ENCODE results near the gene MKI67.
A peak's percentile ranks its signal among the peaks of the same experiment; 100 is the strongest.
"Not testable (repeated sequence)": the region's sequence is repeated elsewhere in the genome, so short reads cannot be mapped to it uniquely, and the experiment has no call there.

Gene MKI67

GRCh38 chr10:128109707-128110106 lies 16.5 kb downstream of the MKI67 start:
- DNase-seq (ENCODE audit: low spot score): no peak

- no peak for DNase-seq (ENCODE audit: low spot score)
These were observed 20.8 kb downstream of the MKI67 start for GRCh38 chr10:128105383-128105782.

GRCh38 chr10:128103229-128103714 lies 23.0 kb downstream of the MKI67 start:
- no peak for DNase-seq (ENCODE audit: low spot score)

- DNase-seq (ENCODE audit: low spot score): no peak
These were observed 23.6 kb downstream of the MKI67 start for GRCh38 chr10:128102480-128103228.

DNA sequence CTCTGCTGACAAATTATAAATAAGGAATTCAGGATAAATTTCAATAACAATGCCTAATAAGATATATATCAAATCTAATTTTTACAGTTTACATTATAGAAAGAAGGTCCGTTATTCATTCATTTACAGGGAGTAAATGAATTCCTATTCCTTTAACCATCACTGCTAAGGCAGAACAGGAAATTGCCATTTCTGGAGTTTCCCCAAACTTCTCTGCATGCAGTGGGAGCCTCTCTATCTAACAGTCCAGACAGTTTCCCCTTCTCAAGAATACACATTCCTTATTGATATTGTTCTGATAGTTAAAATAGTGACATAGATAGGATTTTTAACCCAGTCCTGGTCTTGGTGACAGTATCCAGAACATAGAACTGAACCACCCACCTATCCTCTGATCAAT lies 24.3 kb downstream of the MKI67 start:
- no peak for DNase-seq (ENCODE audit: low spot score)

DNA sequence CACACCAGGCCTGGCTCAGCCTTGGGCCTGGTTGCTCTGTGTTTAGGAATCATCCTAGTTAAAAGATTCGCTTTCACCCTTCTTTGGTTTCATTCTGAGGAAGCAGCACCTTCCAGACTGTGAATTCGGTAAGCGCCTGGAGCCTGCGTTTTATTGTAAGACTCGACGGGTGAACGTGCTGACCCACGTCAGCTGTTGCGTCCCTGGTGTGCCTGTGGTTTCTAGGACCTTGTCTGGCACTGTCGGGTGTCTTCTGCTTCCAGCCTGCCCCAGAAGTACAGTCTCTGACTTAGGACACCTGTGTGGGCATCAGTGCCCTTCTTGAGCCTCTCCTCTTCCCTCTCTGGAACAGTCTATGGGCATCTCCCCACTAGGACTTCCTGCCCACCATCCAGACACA lies 26.3 kb downstream of the MKI67 start:
- no peak for DNase-seq (ENCODE audit: low spot score)

GRCh38 chr10:128098631-128099030 lies 27.6 kb downstream of the MKI67 start:
- no peak for DNase-seq (ENCODE audit: low spot score)

GRCh38 chr10:128097783-128098182 lies 28.4 kb downstream of the MKI67 start:
- no peak for DNase-seq (ENCODE audit: low spot score)

DNA sequence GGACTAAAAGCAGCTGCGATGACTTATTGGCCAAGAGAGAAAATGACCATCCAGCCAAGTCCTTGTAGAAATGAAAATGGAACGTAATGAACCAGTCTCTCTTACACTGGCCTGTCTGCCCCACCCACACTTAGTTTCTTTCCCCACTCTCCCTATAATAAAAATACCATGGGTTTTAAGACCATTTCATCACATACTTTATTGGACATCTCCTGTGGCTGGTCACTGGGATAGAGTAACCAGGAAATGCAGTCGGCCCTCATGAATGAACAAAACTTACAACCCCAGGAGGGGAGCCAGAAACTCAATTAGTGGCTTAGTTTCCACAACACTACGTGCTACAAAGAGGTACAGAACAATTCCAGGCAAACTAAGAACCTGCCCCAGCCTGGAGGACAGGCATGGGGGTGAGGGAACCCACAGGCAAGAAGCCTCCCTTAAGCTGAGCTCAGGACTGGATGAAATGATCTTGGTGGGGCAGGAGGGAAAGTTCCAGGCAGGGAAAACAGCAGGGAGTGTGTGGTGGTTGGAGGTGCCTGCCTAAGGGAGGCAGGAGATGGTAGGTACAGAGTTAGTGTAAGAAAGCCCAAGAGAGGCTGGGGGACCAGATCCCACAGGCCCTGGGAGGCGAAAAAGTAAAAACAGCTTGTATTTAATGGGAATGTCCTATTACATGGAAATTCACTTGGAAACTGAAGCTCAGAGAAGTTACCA lies 29.6 kb downstream of the MKI67 start:
- no peak for DNase-seq (ENCODE audit: low spot score)

DNA sequence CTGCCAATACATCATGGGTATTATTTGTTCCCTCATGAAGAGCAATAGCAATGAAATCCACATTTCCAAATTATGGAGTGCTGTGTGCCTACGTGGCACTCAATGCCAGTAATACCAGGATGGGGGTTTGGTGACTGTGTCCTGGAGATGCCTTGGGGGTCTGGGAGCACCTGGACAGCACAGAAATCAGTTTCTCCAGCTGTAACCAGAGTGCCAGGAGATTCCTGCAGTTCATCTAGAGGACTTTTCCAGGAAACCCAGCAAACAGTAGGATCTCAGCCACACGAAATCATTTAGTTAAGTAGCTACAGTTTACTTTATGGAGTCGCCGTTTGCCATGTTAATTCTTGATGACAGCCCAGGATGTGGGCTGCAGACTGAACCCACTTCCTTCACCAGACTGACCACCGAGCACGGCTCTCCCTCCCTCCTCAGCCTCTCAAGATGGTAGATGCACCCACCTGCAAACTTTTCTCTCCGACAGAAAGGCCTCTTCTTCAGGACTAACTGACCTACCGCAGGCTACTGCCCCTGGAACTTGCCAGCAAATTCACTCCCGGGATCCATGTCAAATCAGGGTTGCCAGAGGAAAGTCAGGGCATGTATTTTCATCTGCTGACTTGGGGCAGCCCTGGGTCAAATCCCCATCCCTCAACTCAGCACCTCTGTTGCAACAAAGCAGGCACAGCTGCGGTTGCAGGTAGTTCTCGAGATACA lies 30.3 kb downstream of the MKI67 start:
- no peak for DNase-seq (ENCODE audit: low spot score)

GRCh38 chr10:128095027-128095752 lies 31.0 kb downstream of the MKI67 start:
- DNase-seq (ENCODE audit: low spot score): no peak

DNA sequence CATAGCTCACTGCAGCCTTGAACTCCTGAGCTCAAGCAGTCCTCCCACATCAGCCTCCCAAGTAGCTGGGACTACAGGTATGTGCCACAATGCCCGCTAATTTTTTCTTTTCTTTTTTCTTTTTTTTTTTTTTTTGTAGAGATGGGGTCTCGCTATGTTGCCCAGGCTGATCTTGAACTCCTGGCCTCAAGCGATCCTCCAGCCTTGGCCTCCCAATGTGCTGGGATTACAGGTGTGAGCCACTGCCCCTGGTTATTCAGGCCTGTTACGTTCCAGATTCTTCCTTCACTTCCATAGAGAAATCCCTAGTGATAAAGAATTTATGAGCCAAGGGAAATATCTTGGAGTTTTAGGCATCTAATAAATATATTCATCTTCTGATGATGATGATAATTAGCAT lies 31.6 kb downstream of the MKI67 start:
- DNase-seq (ENCODE audit: low spot score): not testable (repeated sequence)

DNA sequence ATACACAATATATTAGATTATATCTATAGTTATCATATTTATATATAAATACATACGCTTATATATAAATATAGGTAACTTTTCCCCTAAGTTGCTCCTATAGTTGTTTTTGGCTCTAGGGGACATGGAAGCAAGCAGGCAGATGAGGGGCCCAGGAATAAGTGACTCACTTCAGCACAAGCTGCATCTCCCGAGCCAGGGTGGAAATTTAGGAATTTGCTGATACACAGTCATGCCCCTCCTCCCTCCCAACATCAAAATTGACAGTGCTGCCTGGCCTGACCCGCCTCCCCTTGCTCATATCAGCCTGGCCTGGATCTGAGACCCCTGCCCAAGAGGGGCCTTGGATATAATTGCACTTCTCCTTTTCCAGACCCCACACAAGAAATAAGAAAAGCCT lies 33.8 kb downstream of the MKI67 start:
- peak; percentile 23 for DNase-seq (ENCODE audit: low spot score)

- DNase-seq (ENCODE audit: low spot score): no peak
These were observed 34.5 kb downstream of the MKI67 start for GRCh38 chr10:128091636-128092210.

DNA sequence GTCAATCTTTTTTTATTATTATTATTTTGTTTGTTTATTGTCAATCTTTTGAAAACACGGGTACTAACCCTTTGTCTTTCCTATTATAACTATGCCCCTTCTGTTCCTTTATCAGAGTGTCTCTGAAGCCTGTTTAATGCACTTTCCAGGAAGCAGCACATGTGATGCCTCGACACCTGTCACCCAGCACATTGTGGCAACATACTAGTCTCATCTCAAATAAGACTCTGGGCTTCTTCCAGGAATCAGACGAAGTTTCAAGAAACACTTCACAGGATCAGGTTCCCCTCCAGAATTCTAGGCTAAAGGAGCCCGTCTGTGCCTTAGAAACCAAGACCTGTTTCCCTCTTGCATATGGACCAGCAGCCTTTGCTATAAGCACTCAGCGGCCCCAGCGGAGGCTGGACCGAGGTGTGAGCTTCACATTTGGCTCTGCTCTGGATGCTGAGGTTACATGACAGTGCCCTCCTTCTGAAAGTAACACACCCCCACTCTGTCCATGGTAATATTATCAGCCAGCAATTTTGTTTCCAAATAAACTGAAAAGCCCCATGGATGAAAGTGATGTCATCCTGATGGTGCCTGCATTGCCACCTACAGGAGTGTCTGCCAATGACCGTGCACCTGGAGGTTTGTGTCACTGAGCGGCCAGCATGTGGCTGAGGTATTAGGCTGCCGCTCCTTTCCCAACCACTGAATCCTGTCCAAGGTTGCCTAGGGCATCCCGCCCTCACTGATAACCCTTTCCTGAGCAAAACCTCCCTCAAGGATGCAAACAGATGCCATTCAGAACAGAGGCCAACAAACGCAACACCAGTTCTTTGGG lies 38.1 kb downstream of the MKI67 start:
- no peak for DNase-seq (ENCODE audit: low spot score)

DNA sequence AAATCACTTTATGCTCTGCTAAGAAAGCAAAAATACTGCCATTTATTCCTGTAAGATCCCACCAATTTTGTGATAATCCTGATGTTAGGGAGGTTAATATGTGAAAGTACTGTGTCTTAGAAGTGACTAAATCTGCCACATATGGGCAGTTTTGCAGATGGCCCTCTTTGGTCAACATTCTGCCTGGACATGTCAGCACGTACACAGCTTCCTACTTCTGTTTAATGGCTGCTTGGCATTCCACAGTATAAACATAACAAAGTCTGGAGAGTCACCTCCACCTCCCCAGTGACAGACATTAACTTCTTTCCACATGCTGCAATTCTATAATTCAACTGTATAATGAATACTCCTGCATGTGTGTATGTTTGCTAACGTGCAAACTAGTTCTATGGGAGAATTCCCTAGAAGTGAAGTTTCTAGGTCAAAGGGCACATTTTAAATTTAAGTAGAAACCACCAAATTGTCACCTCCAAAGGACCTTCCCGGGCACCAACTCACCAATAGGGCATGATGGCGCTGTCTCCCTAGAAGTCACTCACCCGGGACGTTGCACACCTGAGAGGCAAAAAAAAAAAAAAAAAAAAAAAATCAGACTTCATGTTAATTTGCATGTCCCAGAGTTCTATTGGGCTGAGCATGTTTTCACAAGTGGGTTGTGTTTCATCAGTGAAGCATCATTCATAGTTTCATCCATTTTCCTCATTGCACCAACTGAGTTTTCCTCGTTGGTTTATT lies 38.9 kb downstream of the MKI67 start:
- DNase-seq (ENCODE audit: low spot score): no peak

GRCh38 chr10:128086003-128086863 lies 40.0 kb downstream of the MKI67 start:
- DNase-seq (ENCODE audit: low spot score): no peak

DNA sequence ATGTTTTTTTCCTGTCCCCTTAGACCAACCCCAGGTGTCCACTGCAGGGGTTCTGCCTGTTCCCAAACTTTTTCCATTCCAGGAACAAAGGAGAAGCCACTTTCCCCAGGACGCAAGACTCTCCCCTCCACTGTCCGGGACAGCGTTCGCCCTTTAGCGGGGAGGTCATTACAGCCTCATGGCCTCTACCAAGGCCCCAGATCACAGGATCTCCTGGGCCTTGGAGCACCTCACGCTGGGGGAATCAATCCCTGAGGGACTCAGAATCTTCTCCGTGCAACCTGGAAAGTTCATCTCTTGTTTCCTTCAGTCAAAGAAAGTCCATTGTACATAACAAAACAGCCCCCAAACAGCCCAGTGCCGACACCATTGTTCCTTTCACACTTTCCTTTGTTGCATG lies 41.2 kb downstream of the MKI67 start:
- DNase-seq (ENCODE audit: low spot score): no peak

- no peak for DNase-seq (ENCODE audit: low spot score)
These were observed 41.9 kb downstream of the MKI67 start for GRCh38 chr10:128084364-128084763.
